Activated naive CD4-positive, alpha-beta T cell treated with Interleukin-2 at 50 U/mL for 16 hours (primary cell): ENCODE data around the gene DCC.

Source experiments
- DNase-seq: peaks from one replicate; pipeline ENCODE4 v3.0.0-alpha.2; 2020

The DCC gene

DNA sequence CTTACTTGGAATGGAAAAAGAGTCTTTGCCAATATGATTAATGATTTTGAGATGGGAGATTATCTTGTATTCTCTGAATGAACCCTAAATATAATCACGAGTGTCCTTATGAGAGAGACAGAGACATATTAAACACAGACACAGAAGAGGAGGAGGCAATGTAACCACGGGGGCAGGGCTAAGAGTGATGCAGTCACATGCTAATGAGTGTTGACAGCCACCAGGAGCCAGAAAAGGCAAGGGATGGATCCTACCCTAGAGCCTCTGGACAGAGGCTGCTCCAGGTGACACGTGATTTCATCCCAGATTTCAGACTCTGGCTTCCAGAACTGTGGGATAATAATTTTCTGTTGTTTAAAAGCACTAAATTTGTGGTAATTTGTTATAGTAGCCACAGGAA lies 1204.9 kb downstream of the DCC start:
- no peak for DNase-seq

DNA sequence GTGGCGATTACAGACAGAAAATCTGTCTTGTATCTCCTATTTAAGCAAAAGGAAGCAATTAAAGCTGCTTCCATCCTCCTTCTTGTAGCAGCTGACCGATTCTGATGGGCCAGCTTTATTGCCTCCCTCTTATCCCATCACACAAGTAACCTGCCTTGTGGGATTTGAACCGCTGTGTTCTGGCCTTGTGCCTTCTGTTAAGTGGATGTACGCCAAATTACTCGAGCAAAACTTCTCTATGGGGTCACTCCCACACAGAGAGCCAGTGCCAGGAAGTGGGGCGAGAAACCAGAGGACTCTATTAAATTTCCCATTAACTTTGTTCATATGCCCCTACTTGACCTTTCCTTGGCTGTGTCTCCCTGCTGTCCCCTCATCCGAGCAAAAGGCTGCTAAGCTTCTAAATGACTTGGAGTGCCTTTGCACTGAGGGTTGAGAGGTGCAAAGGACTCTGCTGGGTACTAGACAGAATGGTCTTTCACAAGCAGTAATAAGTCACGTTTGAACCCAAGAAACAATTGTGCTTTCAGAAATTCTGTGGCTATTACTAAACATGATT lies 1212.0 kb downstream of the DCC start:
- no peak for DNase-seq

DNA sequence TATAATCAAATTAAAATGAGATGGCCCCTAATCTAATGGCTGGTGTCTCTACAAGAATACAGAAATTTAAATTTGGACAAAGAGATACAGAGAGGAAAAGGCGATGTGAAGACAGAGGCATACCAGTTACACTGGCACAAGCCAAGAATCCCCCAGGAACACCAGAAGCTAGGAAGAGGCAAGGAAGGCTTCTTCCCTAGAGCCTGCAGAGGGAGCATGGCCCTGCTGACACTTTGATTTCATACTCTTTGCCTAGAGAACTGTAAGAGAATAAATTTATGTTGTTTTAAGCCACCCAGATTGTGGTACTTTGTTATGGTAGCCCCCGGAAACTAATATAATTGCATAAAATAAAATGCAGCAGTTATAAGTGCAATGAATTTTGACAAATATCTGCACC lies 1213.0 kb downstream of the DCC start:
- DNase-seq, result no peak

DNA sequence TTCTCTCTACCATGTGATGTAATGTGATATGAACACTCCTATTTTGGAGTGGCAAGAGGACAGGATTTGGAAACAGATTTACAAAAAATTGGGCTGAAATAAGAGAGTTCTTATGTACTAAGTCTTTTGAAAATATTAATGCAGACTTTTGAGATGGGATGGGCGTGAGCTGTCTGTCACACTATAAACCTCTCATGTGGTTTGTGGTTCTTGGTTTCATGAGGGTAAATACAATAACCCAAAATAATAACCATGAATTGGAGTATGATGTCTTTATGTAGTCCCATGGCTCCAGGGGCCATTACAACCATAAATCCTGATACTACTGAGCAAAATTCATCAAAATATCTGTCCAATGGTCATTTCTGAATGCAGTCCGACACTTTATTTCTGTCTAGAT lies 1216.5 kb downstream of the DCC start:
- DNase-seq, result no peak

DNA sequence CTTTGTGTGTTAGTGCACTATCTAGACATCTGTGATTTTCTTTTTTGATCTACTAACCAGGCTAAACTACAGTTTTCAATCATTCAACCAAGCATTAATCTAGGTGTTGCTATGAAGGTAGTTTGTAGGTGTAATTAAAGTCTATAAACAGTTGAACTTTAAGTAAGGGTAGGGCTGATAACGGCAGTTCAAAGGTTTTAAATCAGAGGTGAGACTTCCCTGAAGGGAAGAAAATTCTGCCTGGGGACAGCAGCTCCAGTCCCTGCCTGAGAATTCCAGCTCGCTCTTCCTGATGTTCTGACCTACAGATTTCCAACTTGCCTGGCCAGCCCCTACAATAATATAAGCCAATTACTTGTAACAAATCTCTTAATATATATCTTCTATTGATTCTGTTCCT lies 1220.5 kb downstream of the DCC start:
- DNase-seq, result no peak

DNA sequence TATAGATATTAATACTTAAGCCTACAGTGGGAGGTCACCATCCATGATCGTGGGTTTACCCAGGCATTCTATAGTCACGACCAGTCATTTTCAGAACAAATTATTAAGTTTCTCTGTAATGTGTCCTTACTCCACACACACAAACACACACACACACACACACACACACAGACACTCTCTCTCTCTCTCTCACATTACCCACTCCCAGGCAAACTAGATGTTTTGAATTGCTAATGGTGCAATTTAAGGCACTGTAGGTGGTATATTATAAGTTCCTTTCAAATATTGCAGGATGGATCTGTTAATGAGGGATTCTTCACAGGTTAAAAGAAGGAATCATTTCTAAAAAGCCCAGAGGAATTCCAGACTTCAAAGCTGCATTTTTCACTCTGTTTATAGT lies 1226.6 kb downstream of the DCC start:
- DNase-seq, result no peak

DNA sequence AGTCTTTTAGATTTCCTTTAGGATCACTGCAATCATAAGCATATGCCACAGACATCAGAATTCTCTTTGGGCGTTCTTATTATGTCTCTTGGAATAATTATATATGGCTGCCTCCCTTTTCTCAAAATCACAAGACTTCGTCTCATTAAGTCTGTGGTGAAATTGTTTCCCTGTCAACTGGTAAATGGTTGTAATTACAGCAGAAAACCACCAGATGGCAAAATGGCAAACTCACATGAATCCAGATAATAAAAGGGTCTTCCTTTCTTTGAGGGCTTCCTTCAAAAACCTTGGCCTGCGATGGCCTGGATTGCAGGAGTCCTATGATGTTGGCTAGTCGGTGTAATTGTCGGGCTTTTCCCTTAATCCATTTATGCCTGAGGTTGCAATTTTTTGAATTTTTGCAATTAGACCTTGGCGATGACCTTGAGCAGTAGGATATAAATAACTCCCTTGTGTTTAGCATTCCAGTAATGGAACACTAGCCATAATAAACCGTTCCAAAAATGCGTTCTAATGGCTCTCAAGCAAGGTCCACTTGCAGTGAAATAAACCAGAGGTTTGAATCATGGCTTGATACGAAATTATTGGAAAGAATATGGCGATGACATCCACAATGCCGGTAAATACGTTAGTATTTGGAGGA lies 1228.1 kb downstream of the DCC start:
- no peak for DNase-seq
